HepG2 (cell line): ENCODE measurements around the gene CDK3. TPM values are rescaled to one million over a fixed set of nuclear protein-coding genes. Genes with fewer than 3 reads are reported as not detected.

Experiments
- ATAC-seq: fragments of 200-7000 bp; cut with Tn5 transposase; 3 replicates; pipeline ENCODE4 v1.9.1; 2020; ENCODE audit warnings: mild to moderate bottlenecking, moderate library complexity
- BruUV-seq: library from RNA; stranded (reverse); fragments of 400-500 nt; replicated peaks from 2 replicates; lab custom pipeline; 2021; lab: Mats Ljungman, UMichigan
- CTCF ChIA-PET: fragments of 300-600 bp; formaldehyde crosslinking; extraction: SDS; loops from one replicate; lab custom pipeline; 2021; ENCODE audit warnings: low total read pairs, inconsistent platforms, low intra/inter-chr PET ratio; lab: Yijun Ruan, JAX
- POLR2A ChIA-PET: fragments of 350-600 bp; sonication (Branson Sonifier 250); formaldehyde crosslinking; loops from one replicate; lab custom pipeline; 2020; ENCODE audit warnings: antibody characterized with exemption, inconsistent platforms; lab: Yijun Ruan, JAX
- DNase-seq: peaks from one replicate; pipeline ENCODE4 v3.0.0-alpha.2; 2015; ENCODE audit warnings: low spot score
- FAIRE-seq: peaks from 3 replicates; lab custom pipeline; 2011; peaks lifted over from hg19 to GRCh38; lab: Jason Lieb, UNC
- H2AFZ ChIP-seq: one replicate; pipeline ENCODE4 v1.6.1; 2011; ENCODE audit warnings: low read length, inconsistent platforms
- H3K27ac ChIP-seq: fragments of 300-600 bp; 3 replicates; pipeline ENCODE4 v1.8.0; 2011; ENCODE audit warnings: mixed run types, mild to moderate bottlenecking, mixed read lengths, low read length, inconsistent platforms; ENCODE audit not compliant: insufficient read depth; ENCODE audit errors: extremely low read length
- H3K27me3 ChIP-seq, 2 experiments: fragments of 200-600 bp in 1 of 2; 2 replicates in 1 of 2; 3 replicates in 1 of 2; pipeline versions ENCODE4 v1.6.0 to v1.8.0; 2011; ENCODE audit warnings: low read length in 2 of 2, mild to moderate bottlenecking in 2 of 2, moderate library complexity in 2 of 2, inconsistent platforms in 1 of 2; ENCODE audit not compliant: insufficient read depth in 2 of 2, control insufficient read depth in 1 of 2
- H3K36me3 ChIP-seq, 2 experiments: fragments of 200-600 bp in 1 of 2; replicated peaks in 1 of 2; 2 replicates in 1 of 2; 3 replicates in 1 of 2; pipeline versions ENCODE4 v1.5.1 to v1.8.0; 2011; ENCODE audit warnings: low read length in 2 of 2, inconsistent platforms in 1 of 2; ENCODE audit not compliant: insufficient read depth in 2 of 2, control insufficient read depth in 1 of 2
- H3K4me1 ChIP-seq: 2 replicates; pipeline ENCODE4 v1.5.1; 2012; ENCODE audit warnings: low read length, inconsistent platforms; ENCODE audit not compliant: insufficient read depth
- H3K4me2 ChIP-seq: 2 replicates; pipeline ENCODE4 v1.6.0; 2011; ENCODE audit warnings: low read depth, low read length, inconsistent platforms
- H3K4me3 ChIP-seq, 3 experiments: fragments of 200-600 bp in 1 of 3; sonication (generic), shearing (Covaris generic) in 1 of 3; replicated peaks in 1 of 3; 2 replicates each; pipeline ENCODE4 v1.5.1; 2011 to 2016; ENCODE audit warnings: low read length in 3 of 3, inconsistent platforms in 2 of 3, low read depth in 2 of 3, mild to moderate bottlenecking in 2 of 3, control low read depth in 1 of 3, mixed read lengths in 1 of 3; ENCODE audit not compliant: insufficient read depth in 1 of 3
- H3K79me2 ChIP-seq: one replicate; pipeline ENCODE4 v1.6.1; 2011; ENCODE audit warnings: low read length, inconsistent platforms; ENCODE audit not compliant: insufficient read depth
- H3K9ac ChIP-seq: 2 replicates; pipeline ENCODE4 v1.6.0; 2011; ENCODE audit warnings: mild to moderate bottlenecking, low read depth, low read length, inconsistent platforms; ENCODE audit not compliant: insufficient read depth
- H3K9me3 ChIP-seq: 2 replicates; pipeline ENCODE4 v1.5.1; 2012; ENCODE audit warnings: mild to moderate bottlenecking, low read length
- H4K20me1 ChIP-seq: 2 replicates; pipeline ENCODE4 v1.6.0; 2011; ENCODE audit warnings: inconsistent platforms, mild to moderate bottlenecking, low read length, moderate library complexity; ENCODE audit not compliant: insufficient read depth
- CHCHD3 ChIP-seq: sonication (generic); formaldehyde crosslinking; IDR thresholded peaks from 2 replicates; pipeline ENCODE4 v1.8.0; 2022; ENCODE audit warnings: mild to moderate bottlenecking, missing genetic modification reagents, moderate library complexity
- ELF4 ChIP-seq: sonication (generic); formaldehyde crosslinking; IDR thresholded peaks from 2 replicates; pipeline ENCODE4 v1.5.0; 2020; ENCODE audit warnings: missing genetic modification reagents, mild to moderate bottlenecking, moderate library complexity, borderline replicate concordance
- FOXM1 ChIP-seq: sonication (generic); formaldehyde crosslinking; IDR thresholded peaks from 2 replicates; pipeline ENCODE4 v1.5.0; 2020; ENCODE audit warnings: missing genetic modification reagents
- RAD21 ChIP-seq: fragments of 450-650 bp; formaldehyde crosslinking; IDR thresholded peaks from 2 replicates; pipeline ENCODE4 v1.5.0; 2020; ENCODE audit warnings: mild to moderate bottlenecking
- RAD51 ChIP-seq: fragments of 450-650 bp; IDR thresholded peaks from 2 replicates; pipeline ENCODE4 v1.6.1; 2016; ENCODE audit warnings: borderline replicate concordance
- REST ChIP-seq, 2 experiments: IDR thresholded peaks; 2 replicates each; pipeline ENCODE4 v1.6.1; 2011 to 2012; ENCODE audit warnings: low read length in 2 of 2, borderline replicate concordance in 1 of 2, low read depth in 1 of 2, mild to moderate bottlenecking in 1 of 2, moderate library complexity in 1 of 2
- RNF2 ChIP-seq: fragments of 450-650 bp; conservative IDR thresholded peaks from 2 replicates; pipeline ENCODE4 v1.6.1; 2016; ENCODE audit warnings: low read depth
- ZEB1 ChIP-seq: IDR thresholded peaks from 2 replicates; pipeline ENCODE4 v1.6.1; 2012; ENCODE audit warnings: mild to moderate bottlenecking, low read depth, inconsistent platforms; ENCODE audit not compliant: insufficient replicate concordance
- ZNF260 ChIP-seq: sonication (generic); formaldehyde crosslinking; IDR thresholded peaks from 2 replicates; pipeline ENCODE4 v1.4.0; 2020; ENCODE audit warnings: missing genetic modification reagents, low read depth, mild to moderate bottlenecking, borderline replicate concordance
- ZNF790 ChIP-seq: sonication (generic); formaldehyde crosslinking; IDR thresholded peaks from 2 replicates; pipeline ENCODE4 v1.8.0; 2022; ENCODE audit warnings: missing genetic modification reagents, mild to moderate bottlenecking, borderline replicate concordance
- WGBS: methylation state at CpG from one replicate; pipeline ENCODE4 v1.1.6; 2017; ENCODE audit warnings: low lambda C conversion rate; 5-methylcytosine and 5-hydroxymethylcytosine counted together
- in situ Hi-C: cut with HindIII; loops from 2 replicates; pipeline ENCODE4 v1.10.0; 2017; ENCODE audit warnings: low pct_unique_long_range_greater_than_20kb; ENCODE audit not compliant: extremely low pct_ligation_motif_present
- intact Hi-C: fragments of 100-400 bp; cut with micrococcal nuclease; formaldehyde crosslinking; loops from one replicate; pipeline ENCODE4 v1.10.0; 2022; ENCODE audit not compliant: unreplicated experiment
- polyA plus RNA-seq, 8 experiments: library from polyadenylated mRNA; depleted of rRNA in 3 of 8; stranded (reverse) in 7 of 8; unstranded in 1 of 8; fragments of >200 nt; fragmentation: Illumina TruSeq in 4 of 8; extraction: Trizol in 4 of 8; gene quantifications; 2 replicates each; pipeline versions ENCODE4 v1.2.1 to v1.2.3, GENCODE V29; 2011 to 2016; ENCODE audit warnings: low read depth in 4 of 8, missing spikeins in 1 of 8, mixed read lengths in 1 of 8; ENCODE audit not compliant: insufficient read depth in 1 of 8
- total RNA-seq, 5 experiments: library from RNA; depleted of rRNA; stranded (reverse); fragments of >200 nt; fragmentation: Illumina TruSeq; extraction: Trizol; gene quantifications; 2 replicates each; pipeline ENCODE4 v1.2.3, GENCODE V29; 2016; ENCODE audit warnings: low read depth in 1 of 5
- TF ChIP-seq, protein P1 (sequence below): IDR thresholded peaks from 2 replicates; pipeline ENCODE4 v1.6.1; 2016; ENCODE audit warnings: missing compliant biosample characterization, missing genetic modification reagents, borderline replicate concordance

Gene CDK3
- total and polyA plus RNA-seq, 2 of the 13 experiments (the other 11 are each of a cell fraction or from before 2014, with no cell fraction given), result 5.8 to 11.4 TPM

DNA sequence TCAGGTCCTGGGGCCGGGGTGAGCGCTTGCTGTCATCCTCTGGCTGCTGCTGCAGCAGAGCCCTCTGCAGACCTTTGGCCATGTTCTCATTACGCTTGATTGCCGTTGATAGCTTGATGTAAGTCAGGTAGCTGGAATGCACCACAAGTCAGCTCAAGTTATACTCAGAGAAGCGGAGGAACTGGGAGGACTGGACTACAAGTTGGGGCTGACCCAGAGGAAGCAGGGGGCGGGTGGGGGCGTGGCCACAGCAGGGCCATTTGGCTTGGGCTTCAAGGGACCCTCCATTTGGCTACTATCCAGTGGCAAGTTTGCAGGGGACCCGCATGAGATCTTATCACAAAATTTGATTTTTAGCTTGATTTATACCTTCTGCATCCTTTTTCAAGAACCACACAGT lies 45.4 kb downstream of the CDK3 start:
- Histone ChIP-seq H3K36me3 (peaks cover 62 to 94% of the 10 kb centered on the region in 2 experiments), H2AFZ (no peak overlapping the region), H3K9me3 (no peaks in the 10 kb centered on the region), H3K4me1 (no peaks in the 10 kb centered on the region), H3K27me3 (no peaks in the 10 kb centered on the region), H3K27ac (no peak overlapping the region), H3K4me3 (no peak overlapping the region), H3K4me2 (no peak overlapping the region), H3K9ac (no peak overlapping the region), H4K20me1 (no peaks in the 10 kb centered on the region), H3K79me2 (no peaks in the 10 kb centered on the region)
- intact Hi-C loops (no loop called here), in situ Hi-C loops (no loop called here)
- ATAC-seq (no peak), DNase-seq (no peak), FAIRE-seq (no peak)
- over 99% methylated on average over 8 of the region's 8 CpGs for whole genome bisulfite sequencing
- CTCF ChIA-PET, result no interaction called here
- POLR2A ChIA-PET, result interaction anchor here (0.6 to 0.9 kb wide), 2 partner anchors 17 to 266 kb away, joined by 3 read pairs; no protein-coding TSS in a partner anchor
- BruUV-seq, result no TSS peak
- TF ChIP-seq ZNF260 (CRISPR knock-in tag) (no peak), RNF2 (no peak), RAD21 (CRISPR knock-in tag) (no peak), RAD51 (no peak), ELF4 (CRISPR knock-in tag) (no peak), CHCHD3 (CRISPR knock-in tag) (no peak), FOXM1 (CRISPR knock-in tag) (no peak), REST (IDR thresholded peaks at IDR 0.05; ENCODE audit: borderline replicate concordance in 1 of 2, low read depth in 1 of 2, low read length in 2 of 2) (no peak), ZNF790 (no peak), ZEB1 (no peak)
- TF ChIP-seq, protein P1, sequence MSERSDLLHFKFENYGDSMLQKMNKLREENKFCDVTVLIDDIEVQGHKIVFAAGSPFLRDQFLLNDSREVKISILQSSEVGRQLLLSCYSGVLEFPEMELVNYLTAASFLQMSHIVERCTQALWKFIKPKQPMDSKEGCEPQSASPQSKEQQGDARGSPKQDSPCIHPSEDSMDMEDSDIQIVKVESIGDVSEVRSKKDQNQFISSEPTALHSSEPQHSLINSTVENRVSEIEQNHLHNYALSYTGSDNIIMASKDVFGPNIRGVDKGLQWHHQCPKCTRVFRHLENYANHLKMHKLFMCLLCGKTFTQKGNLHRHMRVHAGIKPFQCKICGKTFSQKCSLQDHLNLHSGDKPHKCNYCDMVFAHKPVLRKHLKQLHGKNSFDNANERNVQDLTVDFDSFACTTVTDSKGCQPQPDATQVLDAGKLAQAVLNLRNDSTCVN, result no peak
